Measurements from ENCODE around the gene SNX5. TPM values are rescaled to one million over a fixed set of nuclear protein-coding genes. Genes with fewer than 3 reads are reported as not detected.

The SNX5 gene
- total and polyA plus RNA-seq, 10 of the 15 experiments (the other 5 are each of a cell fraction or from before 2014, with no cell fraction given), result 92.9 to 316 (median 245) TPM

GRCh38 chr20:18006684-18007083 lies 38.1 kb upstream of the SNX5 start:
- TF ChIP-seq CHD1 (IDR thresholded peaks at IDR 0.05; ENCODE audit: low read depth, low read length), result no peak
- no peak for TF ChIP-seq BMI1 (IDR thresholded peaks at IDR 0.05; ENCODE audit: borderline replicate concordance)
- TF ChIP-seq POLR2AphosphoS2 (IDR thresholded peaks at IDR 0.05; ENCODE audit: low read depth, low read length), result no peak
- TF ChIP-seq HDAC6 (IDR thresholded peaks at IDR 0.05; ENCODE audit: unreplicated experiment), result no peak
- no peak for TF ChIP-seq IRF4 (IDR thresholded peaks at IDR 0.05; ENCODE audit: low read depth, low read length)
- no peak for TF ChIP-seq CHD2 (IDR thresholded peaks at IDR 0.05; ENCODE audit: borderline replicate concordance, low read depth, low read length)
- no peak for TF ChIP-seq EP300 (IDR thresholded peaks at IDR 0.05; ENCODE audit: borderline replicate concordance in 1 of 2, control insufficient read depth in 1 of 2, low read depth in 2 of 2, low read length in 2 of 2)
- TF ChIP-seq ZNF207 (IDR thresholded peaks at IDR 0.05; ENCODE audit: borderline replicate concordance), result no peak
- no peak for TF ChIP-seq MXI1 (IDR thresholded peaks at IDR 0.05; ENCODE audit: low read depth, low read length)
- TF ChIP-seq EGR1 (IDR thresholded peaks at IDR 0.05; ENCODE audit: borderline replicate concordance in 1 of 2, low read depth in 2 of 2, low read length in 2 of 2), result no peak
- TF ChIP-seq RAD51 (IDR thresholded peaks at IDR 0.05), result no peak
- no peak for TF ChIP-seq RELA (IDR thresholded peaks at IDR 0.05; ENCODE audit: borderline replicate concordance, partially characterized antibody)
- TF ChIP-seq CHD4 (IDR thresholded peaks at IDR 0.05), result no peak
- TF ChIP-seq POLR2A (IDR thresholded peaks at IDR 0.05; ENCODE audit: low read depth, low read length), result no peak
- no peak for TF ChIP-seq IRF5 (IDR thresholded peaks at IDR 0.05; ENCODE audit: borderline replicate concordance)
- TF ChIP-seq SREBF1 (IDR thresholded peaks at IDR 0.05; ENCODE audit: low read length), result no peak
- TF ChIP-seq NFIC (IDR thresholded peaks at IDR 0.05; ENCODE audit: low read depth, low read length), result no peak
- no peak for TF ChIP-seq GABPA (IDR thresholded peaks at IDR 0.05; ENCODE audit: low read depth)
- TF ChIP-seq ESRRA (IDR thresholded peaks at IDR 0.05; ENCODE audit: low read length), result no peak
- TF ChIP-seq IKZF2 (IDR thresholded peaks at IDR 0.05), result no peak
- 95% methylated on average over 7 of the region's 7 CpGs for WGBS (ENCODE audit: insufficient coverage, insufficient replicate concordance, low lambda C conversion rate, missing lambda C conversion rate)
- Histone ChIP-seq H3K4me2 (ENCODE audit: control insufficient read depth, insufficient read depth) (no peak overlapping the region), H3K36me3 (ENCODE audit: control insufficient read depth in 2 of 2, insufficient read depth in 2 of 2, low read length in 1 of 2) (no peaks in the 10 kb centered on the region), H3K9ac (ENCODE audit: control insufficient read depth, insufficient read depth, low read length) (no peak overlapping the region), H3K27me3 (replicated peaks in 1 of 2; ENCODE audit: control insufficient read depth in 2 of 2, insufficient read depth in 2 of 2, low read length in 1 of 2) (no peaks in the 10 kb centered on the region), H3K79me2 (ENCODE audit: control insufficient read depth, insufficient read depth, low read length) (no peaks in the 10 kb centered on the region), H3K9me3 (replicated peaks; ENCODE audit: control insufficient read depth, insufficient read depth, low read length) (no peaks in the 10 kb centered on the region), H3K27ac (ENCODE audit: control insufficient read depth, insufficient read depth) (no peak overlapping the region), H3K4me3 (no peak overlapping the region), H2AFZ (ENCODE audit: control insufficient read depth, low read depth, low read length) (no peak overlapping the region), H4K20me1 (ENCODE audit: control insufficient read depth, insufficient read depth) (no peaks in the 10 kb centered on the region), H3K4me1 (ENCODE audit: control insufficient read depth, insufficient read depth, low read length) (peaks cover 31% of the 10 kb centered on the region)
- ChIA-PET SMC1A (ENCODE audit: uncharacterized antibody, unreplicated experiment) (interaction anchor here (1.3 to 1.4 kb wide), 2 partner anchors 51 to 68 kb away, joined by 5 read pairs; no protein-coding TSS in a partner anchor), POLR2A (interaction anchor here (0.7 kb wide), 1 partner anchor 65 kb away, joined by 3 read pairs; no protein-coding TSS in a partner anchor), CTCF (no interaction called here), RAD21 (ENCODE audit: unreplicated experiment) (no interaction called here)
- no peak for ATAC-seq
- BruUV-seq (replicated peaks), result no TSS peak
- intact Hi-C loops (cut with micrococcal nuclease; ENCODE audit: unreplicated experiment), result loop anchor here (10.0 kb wide), 1 partner anchor 278 kb away; the partner anchor contains the start of gene ZNF133
- in situ Hi-C loops (cut with MboI), result no loop called here
- no peak for DNase-seq (ENCODE audit: low read depth, low spot score)
- FAIRE-seq, result no peak
